Renal pelvis (tissue), 12 donors: ENCODE data around the gene GYS1. TPM values are rescaled to one million over a fixed set of nuclear protein-coding genes. Genes with fewer than 3 reads are reported as not detected.
"Not testable (repeated sequence)": the region's sequence is repeated elsewhere in the genome, so short reads cannot be mapped to it uniquely, and the experiment has no call there.

Experiments used
- DNase-seq: peaks from one replicate; pipeline ENCODE4 v3.0.0-alpha.2; 2013
- long read RNA-seq, 16 experiments: transcript quantifications; one replicate each; lab custom pipeline, GENCODE V29; 2026
- polyA plus RNA-seq, 3 donors: library from polyadenylated mRNA; unstranded; fragments of 120-200 nt; gene quantifications; one replicate each; pipeline ENCODE4 v1.2.1, GENCODE V29; 2013; ENCODE audit not compliant: insufficient read length in 3 of 3

GYS1 gene
- polyA plus RNA-seq, result 10 to 100 TPM; 42.9 to 56.7 (median 55.5) TPM
- long read RNA-seq, donor 1, partial matches to known transcripts, result 0 of 3 reads
- long read RNA-seq, donor 1, other reads (novel, unspliced or antisense), result 0 of 3 reads
- long read RNA-seq, donor 2, transcript GYS1-202 (16 exons, 3,574 nt), result major isoform, 5 of 5 reads
- long read RNA-seq, donor 2, partial matches to known transcripts, result 0 of 5 reads
- long read RNA-seq, donor 2, other reads (novel, unspliced or antisense), result 0 of 5 reads
- long read RNA-seq, donor 3, partial matches to known transcripts, result 78 of 127 reads
- long read RNA-seq, donor 3, other reads (novel, unspliced or antisense), result 45 of 127 reads
- long read RNA-seq, donor 4, transcript GYS1-202 (16 exons, 3,574 nt), result major isoform, 7 of 8 reads
- long read RNA-seq, donor 4, partial matches to known transcripts, result 0 of 8 reads
- long read RNA-seq, donor 4, other reads (novel, unspliced or antisense), result 0 of 8 reads
- long read RNA-seq, donor 5, partial matches to known transcripts, result 0 of 3 reads
- long read RNA-seq, donor 5, other reads (novel, unspliced or antisense), result 0 of 3 reads
- long read RNA-seq, donor 6, transcript GYS1-202 (16 exons, 3,574 nt), result major isoform, 7 of 13 reads
- long read RNA-seq, donor 6, partial matches to known transcripts, result 5 of 13 reads
- long read RNA-seq, donor 6, other reads (novel, unspliced or antisense), result 0 of 13 reads
- long read RNA-seq, donor 7, transcript GYS1-202 (16 exons, 3,574 nt), result major isoform, 10 of 10 reads
- long read RNA-seq, donor 7, partial matches to known transcripts, result 0 of 10 reads
- long read RNA-seq, donor 7, other reads (novel, unspliced or antisense), result 0 of 10 reads
- long read RNA-seq, donor 8, partial matches to known transcripts, result 0 of 2 reads
- long read RNA-seq, donor 8, other reads (novel, unspliced or antisense), result 0 of 2 reads
- long read RNA-seq, donor 9, transcript GYS1-202 (16 exons, 3,574 nt), result major isoform, 9 of 9 reads
- long read RNA-seq, donor 9, partial matches to known transcripts, result 0 of 9 reads
- long read RNA-seq, donor 9, other reads (novel, unspliced or antisense), result 0 of 9 reads
- long read RNA-seq, donor 10, transcript GYS1-202 (16 exons, 3,574 nt), result major isoform, 6 of 7 reads
- long read RNA-seq, donor 10, partial matches to known transcripts, result 0 of 7 reads
- long read RNA-seq, donor 10, other reads (novel, unspliced or antisense), result 0 of 7 reads
- long read RNA-seq, donor 11, partial matches to known transcripts, result 10 of 12 reads
- long read RNA-seq, donor 11, other reads (novel, unspliced or antisense), result 0 of 12 reads
- long read RNA-seq, donor 12, transcript GYS1-202 (16 exons, 3,574 nt), result major isoform, 5 of 5 reads
- long read RNA-seq, donor 12, partial matches to known transcripts, result 0 of 5 reads
- long read RNA-seq, donor 12, other reads (novel, unspliced or antisense), result 0 of 5 reads
- long read RNA-seq, donor 13, partial matches to known transcripts, result 83 of 100 reads
- long read RNA-seq, donor 13, other reads (novel, unspliced or antisense), result 17 of 100 reads
- long read RNA-seq, donor 14, result 0 reads
- long read RNA-seq, donor 15, partial matches to known transcripts, result 151 of 203 reads
- long read RNA-seq, donor 15, other reads (novel, unspliced or antisense), result 48 of 203 reads
- long read RNA-seq, donor 16, transcript GYS1-202 (16 exons, 3,574 nt), result major isoform, 7 of 7 reads
- long read RNA-seq, donor 16, partial matches to known transcripts, result 0 of 7 reads
- long read RNA-seq, donor 16, other reads (novel, unspliced or antisense), result 0 of 7 reads

DNA sequence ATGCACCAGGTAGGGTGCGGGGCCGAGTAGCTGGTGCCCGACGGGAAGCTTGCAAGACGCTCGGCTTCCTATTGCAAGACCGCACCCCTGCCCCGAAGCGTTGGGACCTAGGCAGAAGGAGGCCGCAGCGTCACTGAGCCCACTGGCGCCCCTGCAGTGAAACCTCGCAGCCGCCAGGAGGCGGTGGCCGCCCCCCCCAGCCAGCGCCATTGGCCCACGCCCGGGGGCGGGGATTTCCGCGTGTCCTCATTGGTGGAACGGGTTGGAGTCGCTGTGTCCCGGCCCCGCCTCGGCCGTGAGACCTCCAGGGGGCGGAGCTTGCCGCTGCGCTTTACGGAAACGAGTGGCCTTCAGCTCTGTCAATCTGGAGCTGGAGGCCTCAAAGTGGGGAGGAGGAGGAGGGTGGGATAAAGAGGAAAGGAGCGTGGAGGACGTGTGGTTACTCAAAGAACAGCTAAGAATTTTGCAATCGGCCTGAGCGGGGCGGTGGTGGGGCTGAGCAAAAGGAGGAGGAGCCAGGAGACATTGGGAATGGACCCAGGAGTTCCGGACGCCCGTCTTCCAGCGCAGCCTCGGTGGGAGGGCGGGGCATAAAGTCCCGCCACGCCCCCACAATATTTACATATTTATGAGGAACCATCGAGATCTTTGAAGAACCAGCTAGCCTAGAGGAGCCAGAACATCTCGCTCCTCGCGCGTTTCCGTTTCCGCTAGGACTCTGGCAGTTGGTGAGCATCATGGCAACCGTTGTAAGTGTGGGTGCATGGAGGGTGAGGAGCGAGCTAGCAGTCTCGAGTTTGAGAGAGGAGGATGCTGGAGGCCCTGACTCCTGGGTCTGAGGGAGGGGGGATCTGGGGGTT is at the start of gene GYS1, which contains the start of gene RUVBL2:
GYS1 (minus strand) TSS at position 135 of the 860 bp plus-strand sequence. CDS start 197 bp downstream, outside the sequence.
RUVBL2 (plus strand) TSS at position 713 of the 860 bp plus-strand sequence; CDS start at position 738, 25 bp downstream.
- peak; percentile 100 for DNase-seq

DNA sequence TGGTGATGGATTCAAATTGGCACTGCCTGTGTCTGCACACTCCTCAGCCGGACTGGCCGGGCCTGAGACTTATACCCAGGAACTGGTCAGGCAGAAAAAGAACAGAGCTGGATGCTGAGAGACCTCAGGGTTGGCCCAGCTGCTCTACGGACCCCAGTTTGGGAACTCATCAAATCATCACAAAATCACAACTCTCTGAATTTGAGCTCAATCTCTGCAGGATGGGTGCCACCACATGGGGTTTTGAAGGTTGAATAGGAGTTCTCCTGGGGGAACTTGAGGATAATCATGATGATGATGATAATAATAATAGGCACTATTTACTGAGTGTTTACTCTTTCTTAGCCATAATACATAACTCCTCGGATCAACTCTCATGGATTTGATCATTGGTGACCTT is 49.6 kb upstream of the GYS1 start:
- DNase-seq, result not testable (repeated sequence)

DNA sequence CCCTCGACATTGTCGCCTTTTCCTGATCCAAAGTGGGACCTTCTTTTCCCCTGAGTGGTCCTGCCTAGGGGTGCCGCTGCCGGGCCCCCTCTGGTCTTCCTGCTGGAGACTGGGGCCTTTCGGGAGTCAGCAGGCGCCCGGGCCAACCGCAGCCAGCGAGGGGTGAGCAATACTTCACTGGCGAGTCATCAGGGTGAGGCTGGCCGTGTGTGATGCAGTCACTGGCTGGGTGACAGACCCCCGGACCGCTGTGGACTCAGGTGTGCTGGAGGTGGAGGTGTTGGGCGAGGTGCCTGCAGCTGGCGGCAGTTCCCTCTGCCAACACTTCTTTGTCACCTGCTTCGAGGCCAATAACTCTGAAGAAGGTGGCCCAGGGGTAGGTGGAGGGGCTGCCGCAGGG is 49.1 kb upstream of the GYS1 start:
- DNase-seq, result no peak

DNA sequence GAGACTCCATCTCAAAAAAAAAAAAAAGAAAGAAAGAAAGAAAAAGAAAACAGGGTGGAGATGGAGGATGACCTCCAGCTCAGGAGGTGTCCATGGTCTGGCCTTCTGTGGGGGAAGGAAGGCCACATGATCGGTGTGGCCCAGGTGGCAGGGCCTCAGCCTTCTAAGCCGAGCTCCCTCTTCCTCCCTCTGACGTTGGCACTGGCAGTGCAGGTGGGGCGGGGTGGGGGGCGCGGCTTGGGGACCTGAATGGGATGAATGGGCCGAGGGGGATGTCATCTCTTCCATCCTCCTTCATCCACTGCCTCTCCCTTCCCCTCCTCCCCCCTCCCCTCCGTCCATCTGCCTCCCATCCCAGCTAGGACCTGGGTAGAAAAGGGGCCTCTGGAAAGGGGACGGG is 46.6 kb upstream of the GYS1 start:
- DNase-seq, result not testable (repeated sequence)

DNA sequence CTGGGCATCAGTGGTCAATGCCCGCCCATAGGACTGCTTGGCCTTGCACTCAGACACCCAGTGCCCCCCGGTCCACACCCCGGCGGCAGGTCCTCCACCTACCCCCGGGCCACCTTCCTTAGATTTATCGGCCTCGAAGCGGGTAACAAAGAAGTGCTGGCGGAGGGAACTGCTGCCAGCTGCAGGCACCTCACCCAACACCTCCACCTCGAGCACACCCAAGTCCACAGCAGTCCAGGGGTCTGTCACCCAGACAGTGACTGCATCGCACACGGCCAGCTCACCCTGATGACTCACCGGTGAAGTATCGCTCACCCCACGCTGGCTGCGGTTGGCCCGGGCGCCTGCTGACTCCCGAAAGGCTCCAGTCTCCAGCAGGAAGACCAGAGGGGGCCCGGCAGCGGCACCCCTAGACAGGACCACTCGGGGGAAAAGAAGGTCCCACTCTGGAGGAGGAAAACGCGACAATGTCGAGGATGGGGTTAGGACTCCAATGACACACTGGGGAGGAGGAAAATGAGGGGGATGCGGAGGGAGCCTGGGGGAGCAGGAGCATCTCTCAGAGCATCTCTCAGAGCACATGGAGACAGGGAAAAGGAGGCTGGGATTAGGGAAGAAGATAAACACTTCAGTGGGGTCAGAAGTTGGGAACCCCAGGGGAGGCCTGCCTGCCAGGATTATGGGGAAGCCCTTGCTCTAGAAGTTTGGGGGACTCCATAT is 45.6 kb upstream of the GYS1 start:
- DNase-seq, result not testable (repeated sequence)

DNA sequence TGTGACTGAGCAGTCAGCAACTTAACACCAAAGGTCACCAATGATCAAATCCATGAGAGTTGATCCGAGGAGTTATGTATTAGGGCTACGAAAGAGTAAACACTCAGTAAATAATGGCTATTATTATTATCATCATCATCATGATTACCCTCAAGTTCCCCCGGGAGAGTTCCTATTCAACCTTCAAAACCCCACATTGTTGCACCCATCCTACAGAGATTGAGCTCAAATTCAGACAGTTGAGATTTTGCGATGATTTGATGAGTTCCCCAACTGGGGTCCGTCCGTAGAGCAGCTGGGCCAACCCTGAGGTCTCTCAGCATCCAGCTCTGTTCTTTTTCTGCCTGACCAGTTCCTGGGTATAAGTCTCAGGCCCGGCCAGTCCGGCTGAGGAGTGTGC is 45.0 kb upstream of the GYS1 start:
- DNase-seq, result not testable (repeated sequence)

DNA sequence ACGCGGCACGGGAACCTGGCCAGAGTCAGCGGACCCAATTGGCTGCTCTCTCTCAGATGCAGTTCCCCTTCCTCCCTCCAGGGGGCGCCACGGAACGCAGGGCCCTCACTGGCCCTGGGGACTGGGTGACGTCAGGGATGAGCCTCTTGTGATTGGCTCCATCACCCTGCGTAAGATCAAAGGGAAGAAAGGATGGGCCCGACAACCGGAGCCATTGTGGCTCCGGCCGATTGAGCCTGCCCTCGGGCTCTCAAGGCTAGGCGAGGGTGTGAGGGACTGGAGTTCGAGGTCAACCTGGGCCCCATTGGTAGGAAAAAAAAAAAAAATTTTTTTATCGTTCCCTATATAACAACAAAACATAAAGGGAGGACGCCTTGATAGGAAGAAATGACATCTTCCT is 43.7 kb upstream of the GYS1 start, which contains the start of gene CGB1:
CGB1 (minus strand) TSS at position 81 of the 400 bp plus-strand sequence. CDS start 184 bp downstream, outside the sequence.
- DNase-seq, result not testable (repeated sequence)

DNA sequence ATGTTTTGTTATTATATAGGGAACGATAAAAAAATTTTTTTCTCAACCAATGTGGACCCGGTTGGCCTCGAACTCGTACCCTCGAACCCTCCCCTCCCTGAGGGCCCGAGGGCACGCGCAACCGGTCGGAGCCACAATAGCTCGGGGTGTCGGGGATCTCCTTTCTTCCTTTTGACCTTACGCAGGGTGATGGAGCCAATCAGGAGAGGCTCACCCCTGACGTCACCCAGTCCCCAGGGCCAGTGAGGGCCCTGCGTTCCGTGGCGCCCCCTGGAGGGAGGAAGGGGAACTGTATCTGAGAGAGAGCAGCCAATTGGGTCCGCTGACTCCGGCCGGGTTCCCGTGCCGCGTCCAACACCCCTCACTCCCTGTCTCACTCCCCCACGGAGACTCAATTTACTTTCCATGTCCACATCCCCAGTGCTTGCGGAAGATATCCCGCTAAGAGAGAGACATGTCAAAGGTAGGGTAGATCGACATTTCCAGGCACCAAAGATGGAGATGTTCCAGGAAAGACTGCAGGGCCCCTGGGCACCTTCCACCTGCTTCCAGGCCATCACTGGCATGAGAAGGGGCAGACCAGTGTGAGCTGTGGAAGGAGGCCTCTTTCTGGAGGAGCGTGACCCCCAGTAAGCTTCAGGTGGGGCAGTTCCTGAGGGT is 38.7 kb upstream of the GYS1 start, which contains the start of gene CGB2:
CGB2 (plus strand) TSS at position 249 of the 660 bp plus-strand sequence; CDS start at position 455, 206 bp downstream.
- DNase-seq, result not testable (repeated sequence)

DNA sequence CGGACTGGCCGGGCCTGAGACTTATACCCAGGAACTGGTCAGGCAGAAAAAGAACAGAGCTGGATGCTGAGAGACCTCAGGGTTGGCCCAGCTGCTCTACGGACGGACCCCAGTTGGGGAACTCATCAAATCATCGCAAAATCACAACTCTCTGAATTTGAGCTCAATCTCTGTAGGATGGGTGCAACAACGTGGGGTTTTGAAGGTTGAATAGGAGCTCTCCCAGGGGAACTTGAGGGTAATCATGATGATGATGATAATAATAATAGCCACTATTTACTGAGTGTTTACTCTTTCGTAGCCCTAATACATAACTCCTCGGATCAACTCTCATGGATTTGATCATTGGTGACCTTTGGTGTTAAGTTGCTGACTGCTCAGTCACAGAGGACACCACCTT is 37.2 kb upstream of the GYS1 start:
- DNase-seq, result not testable (repeated sequence)

DNA sequence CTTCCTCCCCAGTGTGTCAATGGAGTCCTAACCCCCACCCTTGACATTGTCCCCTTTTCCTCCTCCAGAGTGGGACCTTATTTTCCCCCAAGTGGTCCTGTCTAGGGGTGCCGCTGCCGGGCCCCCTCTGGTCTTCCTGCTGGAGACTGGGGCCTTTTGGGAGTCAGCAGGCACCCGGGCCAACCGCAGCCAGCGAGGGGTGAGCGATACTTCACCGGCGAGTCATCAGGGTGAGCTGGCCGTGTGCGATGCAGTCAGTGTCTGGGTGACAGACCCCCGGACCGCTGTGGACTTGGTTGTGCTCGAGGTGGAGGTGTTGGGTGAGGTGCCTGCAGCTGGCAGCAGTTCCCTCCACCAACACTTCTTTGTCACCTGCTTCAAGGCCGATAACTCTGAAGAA is 36.6 kb upstream of the GYS1 start:
- not testable (repeated sequence) for DNase-seq

DNA sequence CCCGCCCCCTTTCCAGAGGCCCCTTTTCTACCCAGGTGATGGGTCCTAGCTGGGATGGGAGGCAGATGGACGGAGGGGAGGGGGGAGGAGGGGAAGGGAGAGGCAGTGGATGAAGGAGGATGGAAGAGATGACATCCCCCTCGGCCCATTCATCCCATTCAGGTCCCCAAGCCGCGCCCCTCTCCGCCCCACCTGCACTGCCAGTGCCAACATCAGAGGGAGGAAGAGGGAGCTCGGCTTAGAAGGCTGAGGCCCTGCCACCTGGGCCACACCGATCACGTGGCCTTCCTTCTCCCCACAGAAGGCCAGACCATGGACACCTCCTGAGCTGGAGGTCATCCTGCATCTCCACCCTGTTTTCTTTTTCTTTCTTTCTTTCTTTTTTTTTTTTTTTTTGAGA is 35.6 kb upstream of the GYS1 start:
- DNase-seq, result not testable (repeated sequence)

DNA sequence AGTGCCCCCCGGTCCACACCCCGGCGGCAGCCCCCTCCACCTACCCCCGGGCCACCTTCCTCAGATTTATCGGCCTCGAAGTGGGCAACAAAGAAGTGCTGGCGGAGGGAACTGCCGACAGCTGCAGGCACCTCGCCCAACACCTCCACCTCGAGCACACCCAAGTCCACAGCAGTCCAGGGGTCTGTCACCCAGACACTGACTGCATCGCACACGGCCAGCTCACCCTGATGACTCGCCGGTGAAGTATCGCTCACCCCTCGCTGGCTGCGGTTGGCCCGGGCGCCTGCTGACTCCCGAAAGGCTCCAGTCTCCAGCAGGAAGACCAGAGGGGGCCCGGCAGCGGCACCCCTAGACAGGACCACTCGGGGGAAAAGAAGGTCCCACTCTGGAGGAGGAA is 32.5 kb upstream of the GYS1 start:
- DNase-seq, result not testable (repeated sequence)

DNA sequence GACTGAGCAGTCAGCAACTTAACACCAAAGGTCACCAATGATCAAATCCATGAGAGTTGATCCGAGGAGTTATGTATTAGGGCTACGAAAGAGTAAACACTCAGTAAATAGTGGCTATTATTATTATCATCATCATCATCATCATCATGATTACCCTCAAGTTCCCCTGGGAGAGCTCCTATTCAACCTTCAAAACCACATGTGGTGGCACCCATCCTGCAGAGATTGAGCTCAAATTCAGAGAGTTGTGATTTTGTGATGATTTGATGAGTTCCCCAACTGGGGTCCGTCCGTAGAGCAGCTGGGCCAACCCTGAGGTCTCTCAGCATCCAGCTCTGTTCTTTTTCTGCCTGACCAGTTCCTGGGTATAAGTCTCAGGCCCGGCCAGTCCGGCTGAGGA is 32.0 kb upstream of the GYS1 start:
- not testable (repeated sequence) for DNase-seq

DNA sequence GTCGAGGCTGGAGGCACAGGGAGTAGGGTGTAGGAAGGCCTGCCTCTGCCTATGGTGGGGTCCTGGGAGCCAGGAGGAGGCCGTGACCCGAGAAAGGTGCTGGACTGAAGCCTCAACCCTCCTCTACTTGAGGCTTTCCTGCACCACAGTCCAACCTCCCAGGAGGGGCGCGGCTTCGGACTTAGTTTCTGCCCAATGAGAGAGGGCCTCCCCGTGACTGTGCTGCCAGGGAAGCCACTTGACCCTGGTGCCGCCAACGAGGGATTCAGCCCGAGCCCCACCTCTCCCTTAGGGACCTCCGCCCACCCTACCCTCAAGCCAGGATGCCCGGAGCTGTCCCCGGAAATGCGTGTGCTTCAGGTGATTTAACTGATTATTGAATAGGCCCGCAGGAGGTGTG is 31.1 kb upstream of the GYS1 start, which contains the start of gene CGB3:
CGB3 (minus strand) TSS at position 101 of the 400 bp plus-strand sequence. CDS start 362 bp downstream, outside the sequence.
- DNase-seq, result not testable (repeated sequence)

DNA sequence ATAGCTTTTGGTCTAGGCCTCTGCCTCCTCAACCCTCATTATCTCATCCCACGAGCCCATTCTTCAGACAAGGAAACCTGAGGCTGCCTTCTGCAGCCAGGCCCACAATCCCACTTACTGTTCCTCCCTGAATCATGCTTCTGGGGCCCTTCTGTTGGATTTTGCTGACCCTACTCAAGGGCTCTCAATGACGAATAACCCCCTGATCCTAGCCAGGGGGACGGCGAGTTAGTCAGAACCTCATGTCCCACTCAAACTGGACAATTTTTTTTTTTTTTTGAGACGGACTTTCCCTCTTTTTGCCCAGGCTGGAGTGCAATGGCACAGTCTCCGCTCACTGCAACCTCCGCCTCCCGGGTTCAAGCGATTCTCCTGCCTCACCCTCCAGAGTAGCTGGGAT is 29.0 kb upstream of the GYS1 start:
- DNase-seq, result no peak

DNA sequence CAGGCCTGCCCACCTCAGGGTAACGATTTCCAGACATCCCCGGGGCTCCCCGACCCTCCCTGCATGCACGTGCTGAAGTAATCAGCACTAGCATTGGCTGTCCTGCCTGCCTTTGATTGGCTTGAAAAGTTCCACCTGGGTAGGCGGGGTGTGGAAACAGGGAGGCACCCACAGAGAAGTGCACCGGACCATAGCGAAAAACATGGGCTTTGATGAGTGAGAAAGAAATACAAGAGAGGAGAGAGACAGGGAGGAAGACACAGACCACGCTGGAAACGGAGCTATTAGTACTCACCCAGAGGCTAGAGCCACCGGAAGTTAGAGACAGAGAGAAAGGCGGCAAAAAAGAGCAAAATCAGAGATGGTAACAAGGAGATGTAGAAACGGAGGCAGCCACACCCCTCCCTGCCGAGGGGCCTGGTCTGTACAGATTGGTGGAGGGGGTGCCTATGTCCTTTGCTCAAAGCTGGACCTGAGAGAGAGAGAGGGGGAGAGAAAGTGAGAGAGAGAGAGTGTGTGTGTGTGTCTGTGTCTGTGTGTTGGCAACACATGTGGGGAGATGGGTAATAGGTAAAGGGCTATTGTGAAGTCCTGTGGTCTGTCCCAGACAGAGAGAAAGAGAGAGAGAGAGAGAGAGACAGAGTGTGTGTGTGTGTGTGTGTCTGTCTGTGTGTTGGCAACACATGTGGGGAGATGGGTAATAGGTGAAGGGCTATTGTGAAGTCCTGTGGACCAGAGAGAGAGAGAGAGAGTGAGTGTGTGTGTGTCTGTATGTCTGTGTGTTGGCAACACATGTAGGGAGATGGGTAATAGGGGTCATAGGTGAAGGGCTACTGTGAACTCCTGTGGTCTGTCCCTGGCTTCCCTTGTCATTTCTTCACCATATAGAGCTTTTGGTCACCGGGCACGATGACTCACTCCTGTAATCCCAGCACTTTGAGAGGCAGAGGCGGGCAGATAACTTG is 28.1 kb upstream of the GYS1 start:
- no peak for DNase-seq

DNA sequence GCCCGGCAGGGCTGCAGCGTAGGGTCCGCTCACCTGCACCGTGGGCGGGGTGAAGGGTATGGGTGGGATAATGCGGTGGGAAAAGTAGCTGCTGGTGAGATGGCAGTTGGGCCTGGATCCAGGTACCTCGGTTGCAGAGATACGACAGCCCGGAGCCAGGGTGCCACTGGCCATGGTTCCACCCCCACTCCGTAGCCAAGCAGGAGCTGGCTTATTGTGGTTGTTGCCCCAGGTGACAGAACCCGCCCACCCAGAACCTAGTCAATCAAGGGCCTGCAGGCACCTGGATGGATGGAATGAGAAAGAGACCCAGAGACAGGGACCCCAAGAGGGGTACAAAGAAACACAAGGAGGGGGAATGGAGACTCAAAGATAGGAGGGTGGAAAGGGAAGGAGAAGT is 27.2 kb upstream of the GYS1 start:
- no peak for DNase-seq
